Activated CD8-positive, alpha-beta memory T cell treated with anti-CD3 and anti-CD28 coated beads, Interleukin-2, amount 10 ng/mL, durations not matched to agents 7 days and 5 days (primary cell): ENCODE results near the gene ZNF283. TPM values are rescaled to one million over a fixed set of nuclear protein-coding genes. Genes with fewer than 3 reads are reported as not detected.

Experiments used
- ATAC-seq: fragments of 150-1000 bp; cut with Tn5 transposase; one replicate; pipeline ENCODE4 v1.10.0; 2021; ENCODE audit warnings: moderate library complexity
- CTCF ChIA-PET: fragments of 350-600 bp; sonication (Branson Sonifier 250); formaldehyde crosslinking; loops from one replicate; lab custom pipeline; 2021; ENCODE audit warnings: antibody characterized with exemption; lab: Charles Lee
- DNase-seq: peaks from one replicate; pipeline ENCODE4 v3.0.0-alpha.2; 2020
- H3K27ac Mint-ChIP-seq: one replicate; pipeline ENCODE4 v1.8.0; 2021; ENCODE audit warnings: mild to moderate bottlenecking, mixed read lengths
- H3K27me3 Mint-ChIP-seq: one replicate; pipeline ENCODE4 v1.8.0; 2021; ENCODE audit warnings: mixed read lengths
- H3K36me3 Mint-ChIP-seq: one replicate; pipeline ENCODE4 v1.8.0; 2021; ENCODE audit warnings: mild to moderate bottlenecking, mixed read lengths
- H3K4me1 Mint-ChIP-seq: one replicate; pipeline ENCODE4 v1.8.0; 2021; ENCODE audit warnings: mixed read lengths
- H3K4me3 Mint-ChIP-seq: one replicate; pipeline ENCODE4 v1.8.0; 2021; ENCODE audit warnings: mild to moderate bottlenecking, moderate library complexity, mixed read lengths
- H3K9me3 Mint-ChIP-seq: one replicate; pipeline ENCODE4 v1.8.0; 2022; ENCODE audit warnings: low read depth, mixed read lengths
- total RNA-seq, 2 experiments: library from RNA; stranded (reverse); gene quantifications; one replicate each; pipeline ENCODE4 v1.2.3, GENCODE V29; 2021

ZNF283 gene
- total RNA-seq = 1 to 10 TPM; 5.2 to 6.5 TPM

GRCh38 chr19:43826787-43827754 is at the start of gene ZNF283:
Gene ZNF283 (plus strand): TSS chr19:43827321. CDS start chr19:43833505, 6,184 bp downstream.
- Mint-ChIP-seq H3K27me3 (peaks cover 12% of the 10 kb centered on the region), H3K27ac (peak within 1 kb of the TSS; percentile 68), H3K4me1 (peaks cover 19% of the 10 kb centered on the region), H3K9me3 (peaks cover 13% of the 10 kb centered on the region), H3K4me3 (peak within 1 kb of the TSS; percentile 85), H3K36me3 (peaks cover 33% of the 10 kb centered on the region)
- peak; percentile 90 for DNase-seq
- CTCF ChIA-PET = interaction anchor here (1.0 to 2.2 kb wide), 2 partner anchors 17 to 108 kb away, joined by 3 to 6 read pairs; partner anchors contain the start of gene ZNF45
- ATAC-seq = peak; percentile 96

GRCh38 chr19:43778651-43779050 is 48.5 kb upstream of the ZNF283 start:
- no peaks in the 10 kb centered on the region for H3K9me3 Mint-ChIP-seq
- peak overlapping the region; percentile 85 for H3K27ac Mint-ChIP-seq
- H3K27me3 Mint-ChIP-seq = no peaks in the 10 kb centered on the region
- peaks cover 16% of the 10 kb centered on the region for H3K36me3 Mint-ChIP-seq
- CTCF ChIA-PET = interaction anchor here (0.7 to 9.5 kb wide), 6 partner anchors 13 to 110 kb away, joined by 3 to 145 read pairs (median 20); partner anchors contain the start of gene SMG9
- ATAC-seq = no peak
- DNase-seq = no peak
- H3K4me3 Mint-ChIP-seq = peak overlapping the region; percentile 74
- peaks cover 65% of the 10 kb centered on the region for H3K4me1 Mint-ChIP-seq

GRCh38 chr19:43779147-43779819 is 47.8 kb upstream of the ZNF283 start:
- peak overlapping the region; percentile 85 for H3K27ac Mint-ChIP-seq
- H3K4me1 Mint-ChIP-seq = peaks cover 71% of the 10 kb centered on the region
- no peak for DNase-seq

DNA sequence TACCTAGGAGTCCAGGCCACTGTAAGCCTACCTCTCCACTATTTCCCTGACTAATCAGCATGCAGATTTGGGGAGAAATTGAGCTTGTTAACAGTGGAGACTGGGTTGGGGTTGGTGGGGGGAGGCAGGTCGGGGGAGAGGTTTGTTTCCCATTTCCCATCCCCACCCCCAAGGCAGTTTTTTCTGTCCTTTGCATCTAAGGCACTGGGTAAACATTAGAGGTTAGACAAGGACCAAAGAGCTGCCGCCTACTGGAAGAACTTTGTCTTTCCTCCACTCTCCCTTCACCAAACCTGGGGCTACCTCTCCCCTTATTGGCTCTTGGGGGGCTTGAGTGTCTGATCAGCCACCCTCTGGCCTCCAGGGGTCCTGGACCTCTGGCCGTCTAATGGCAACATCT is 47.3 kb upstream of the ZNF283 start:
- peak overlapping the region; percentile 85 for H3K27ac Mint-ChIP-seq
- CTCF ChIA-PET = interaction anchor here (1.2 to 9.5 kb wide), 5 partner anchors 8 to 34 kb away, joined by 3 to 145 read pairs (median 32); partner anchors contain the start of gene SMG9
- DNase-seq (peak; percentile 45), ATAC-seq (no peak)
- no peaks in the 10 kb centered on the region for H3K9me3 Mint-ChIP-seq
- peak overlapping the region; percentile 74 for H3K4me3 Mint-ChIP-seq
- H3K4me1 Mint-ChIP-seq = peaks cover 76% of the 10 kb centered on the region
- H3K36me3 Mint-ChIP-seq = peaks cover 14% of the 10 kb centered on the region
- H3K27me3 Mint-ChIP-seq = no peaks in the 10 kb centered on the region

More at GRCh38 chr19:43779147-43779819, 47.8 kb upstream of the ZNF283 start:
- CTCF ChIA-PET = interaction anchor here (1.2 to 9.5 kb wide), 5 partner anchors 13 to 33 kb away, joined by 3 to 145 read pairs (median 32); partner anchors contain the start of gene SMG9
- Mint-ChIP-seq H3K4me3 (peak overlapping the region; percentile 74), H3K9me3 (no peaks in the 10 kb centered on the region), H3K36me3 (peaks cover 16% of the 10 kb centered on the region), H3K27me3 (no peaks in the 10 kb centered on the region)
- ATAC-seq = no peak

- peak within 1 kb of the TSS; percentile 87 for H3K27ac Mint-ChIP-seq
- H3K9me3 Mint-ChIP-seq = no peaks in the 10 kb centered on the region
- H3K27me3 Mint-ChIP-seq = no peaks in the 10 kb centered on the region
- CTCF ChIA-PET = interaction anchor here (1.2 to 9.5 kb wide), 7 partner anchors 9 to 112 kb away, joined by 3 to 145 read pairs (median 8); partner anchors contain the start of gene SMG9
- DNase-seq = peak; percentile 89
- peaks cover 81% of the 10 kb centered on the region for H3K4me1 Mint-ChIP-seq
- peak within 1 kb of the TSS; percentile 74 for H3K4me3 Mint-ChIP-seq
- peaks cover 9% of the 10 kb centered on the region for H3K36me3 Mint-ChIP-seq
- peak; percentile 70 for ATAC-seq
These were observed 46.2 kb upstream of the ZNF283 start, which contains the start of gene KCNN4 for GRCh38 chr19:43780706-43781525. Gene KCNN4 (minus strand): TSS chr19:43780973. CDS start chr19:43780861, 112 bp downstream.

GRCh38 chr19:43781630-43782310 is 45.4 kb upstream of the ZNF283 start:
- ATAC-seq (peak; percentile 18), DNase-seq (peak; percentile 70)
- H3K36me3 Mint-ChIP-seq = peaks cover 9% of the 10 kb centered on the region
- peaks cover 73% of the 10 kb centered on the region for H3K4me1 Mint-ChIP-seq
- H3K27ac Mint-ChIP-seq = peak overlapping the region; percentile 87
- CTCF ChIA-PET = interaction anchor here (1.4 to 9.5 kb wide), 6 partner anchors 15 to 113 kb away, joined by 4 to 145 read pairs (median 20); partner anchors contain the start of gene SMG9
- H3K9me3 Mint-ChIP-seq = no peaks in the 10 kb centered on the region
- peak overlapping the region; percentile 74 for H3K4me3 Mint-ChIP-seq
- no peaks in the 10 kb centered on the region for H3K27me3 Mint-ChIP-seq

GRCh38 chr19:43782311-43782660 is 44.8 kb upstream of the ZNF283 start:
- ATAC-seq (no peak), DNase-seq (peak; percentile 45)
- H3K27ac Mint-ChIP-seq = peak overlapping the region; percentile 87
- no peaks in the 10 kb centered on the region for H3K9me3 Mint-ChIP-seq
- no peaks in the 10 kb centered on the region for H3K27me3 Mint-ChIP-seq
- H3K4me1 Mint-ChIP-seq = peaks cover 68% of the 10 kb centered on the region
- H3K4me3 Mint-ChIP-seq = peak overlapping the region; percentile 74
- H3K36me3 Mint-ChIP-seq = peaks cover 5% of the 10 kb centered on the region
- CTCF ChIA-PET = interaction anchor here (2.0 to 9.5 kb wide), 4 partner anchors 16 to 114 kb away, joined by 8 to 145 read pairs (median 44); partner anchors contain the start of gene SMG9

DNA sequence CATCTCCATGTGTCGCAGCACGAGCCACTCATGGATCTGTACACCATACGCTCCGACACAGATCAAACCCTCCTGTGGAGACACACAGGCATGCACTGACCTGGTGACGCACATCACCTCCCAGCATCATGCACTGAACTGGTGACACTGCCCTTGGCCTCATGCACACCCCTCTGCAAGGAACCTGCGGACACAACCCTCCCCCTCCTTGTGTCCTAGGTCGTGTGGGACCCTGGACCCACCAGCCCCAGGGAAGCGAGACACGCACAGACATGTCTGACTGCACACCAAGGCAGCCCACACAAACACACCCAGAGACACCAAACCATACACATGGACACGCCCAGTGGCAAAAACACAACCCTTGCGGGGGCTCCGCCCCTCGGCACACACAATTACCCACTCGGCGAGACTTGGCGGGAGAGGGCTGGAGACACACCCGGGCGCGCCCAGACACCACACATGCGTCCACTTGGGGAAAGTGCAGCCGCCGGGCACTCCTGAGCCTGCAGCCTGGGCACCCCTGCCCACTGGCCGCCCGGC is 44.4 kb upstream of the ZNF283 start:
- Mint-ChIP-seq H3K27ac (peak overlapping the region; percentile 87), H3K36me3 (peaks cover 5% of the 10 kb centered on the region), H3K9me3 (no peaks in the 10 kb centered on the region), H3K4me1 (peaks cover 65% of the 10 kb centered on the region), H3K27me3 (no peaks in the 10 kb centered on the region), H3K4me3 (peak overlapping the region; percentile 74)
- DNase-seq (peak; percentile 57), ATAC-seq (no peak)
- CTCF ChIA-PET = interaction anchor here (5.5 to 9.5 kb wide), 2 partner anchors 17 to 29 kb away, joined by 56 to 145 read pairs; partner anchors contain the start of gene SMG9

GRCh38 chr19:43783636-43784035 is 43.5 kb upstream of the ZNF283 start:
- H3K9me3 Mint-ChIP-seq = no peaks in the 10 kb centered on the region
- CTCF ChIA-PET = interaction anchor here (2.3 kb wide), 1 partner anchor 39 kb away, joined by 68 read pairs; no protein-coding TSS in a partner anchor
- H3K4me1 Mint-ChIP-seq = peaks cover 56% of the 10 kb centered on the region

DNA sequence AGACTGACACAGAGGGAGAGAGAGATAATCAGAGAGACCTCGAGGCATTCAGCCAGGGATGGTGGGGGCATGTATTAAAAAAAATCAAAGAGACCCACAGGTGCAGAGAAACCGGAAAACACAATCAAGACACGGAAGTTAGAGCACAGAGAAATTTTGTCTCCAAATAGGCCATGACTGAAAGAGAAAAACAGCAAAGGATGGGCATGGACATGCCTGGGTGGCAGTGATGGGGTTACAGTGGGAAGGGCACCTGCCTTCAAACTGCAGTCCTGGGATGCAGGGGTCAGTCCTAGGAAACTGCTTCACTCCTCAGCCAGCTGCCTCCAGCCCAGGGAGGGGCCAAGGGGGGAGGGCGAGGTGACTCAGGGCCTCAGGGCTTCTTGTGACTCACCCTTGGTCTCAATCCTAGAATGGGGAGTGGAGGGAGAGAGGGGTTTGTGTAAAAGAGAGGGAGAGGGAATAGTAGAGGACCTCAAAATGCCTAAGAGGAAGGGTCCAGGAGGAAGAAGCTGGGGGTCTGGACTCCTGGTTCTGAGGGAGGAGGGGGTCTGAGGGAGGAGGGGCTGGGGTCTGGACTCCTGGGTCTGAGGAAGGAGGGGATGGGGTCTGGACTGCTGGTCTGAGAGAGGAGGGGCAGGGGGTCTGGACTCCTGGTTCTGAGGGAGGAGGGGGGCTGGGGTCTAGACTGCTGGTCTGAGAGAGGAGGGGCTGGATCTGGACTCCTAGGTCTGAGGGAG is 42.7 kb upstream of the ZNF283 start:
- H3K4me1 Mint-ChIP-seq = peaks cover 49% of the 10 kb centered on the region
- peak overlapping the region; percentile 87 for H3K27ac Mint-ChIP-seq
- DNase-seq = peak; percentile 79
- peak; percentile 25 for ATAC-seq
- CTCF ChIA-PET = interaction anchor here (0.6 to 2.3 kb wide), 20 partner anchors 13 to 311 kb away, joined by 3 to 68 read pairs (median 4); partner anchors contain the start of genes PLAUR and SMG9
- peaks cover 3% of the 10 kb centered on the region for H3K36me3 Mint-ChIP-seq
- no peaks in the 10 kb centered on the region for H3K9me3 Mint-ChIP-seq
- peak overlapping the region; percentile 57 for H3K4me3 Mint-ChIP-seq
- peaks cover 5% of the 10 kb centered on the region for H3K27me3 Mint-ChIP-seq

More at GRCh38 chr19:43783636-43784035, 43.5 kb upstream of the ZNF283 start:
- DNase-seq (no peak), ATAC-seq (no peak)
- Mint-ChIP-seq H3K27ac (peak overlapping the region; percentile 87), H3K27me3 (no peaks in the 10 kb centered on the region), H3K4me3 (peak overlapping the region; percentile 57), H3K36me3 (peaks cover 3% of the 10 kb centered on the region)
